Astrocyte (in vitro differentiated cells and primary cell): ENCODE results near the gene SESN2. TPM values are rescaled to one million over a fixed set of nuclear protein-coding genes. Genes with fewer than 3 reads are reported as not detected.

Experiments used
- DNase-seq: peaks from one replicate; pipeline ENCODE4 v3.0.0-alpha.2; 2010; ENCODE audit warnings: low read depth
- FAIRE-seq: peaks from 2 replicates; lab custom pipeline; 2011; peaks lifted over from hg19 to GRCh38; lab: Jason Lieb, UNC
- H2AFZ ChIP-seq: 2 replicates; pipeline ENCODE4 v1.6.0; 2012; ENCODE audit warnings: low read depth, low read length, inconsistent platforms
- H3K27ac ChIP-seq: 2 replicates; pipeline ENCODE4 v1.5.1; 2011; ENCODE audit warnings: low read depth, low read length, inconsistent platforms
- H3K27me3 ChIP-seq: 2 replicates; pipeline ENCODE4 v1.6.0; 2011; ENCODE audit warnings: low read length, inconsistent platforms; ENCODE audit not compliant: insufficient read depth
- H3K36me3 ChIP-seq: 2 replicates; pipeline ENCODE4 v1.5.1; 2011; ENCODE audit warnings: low read length, inconsistent platforms; ENCODE audit not compliant: insufficient read depth
- H3K4me1 ChIP-seq: 2 replicates; pipeline ENCODE4 v1.5.1; 2011; ENCODE audit warnings: low read length, inconsistent platforms; ENCODE audit not compliant: insufficient read depth
- H3K4me2 ChIP-seq: 2 replicates; pipeline ENCODE4 v1.6.0; 2012; ENCODE audit warnings: low read length, inconsistent platforms
- H3K4me3 ChIP-seq: 2 replicates; pipeline ENCODE4 v1.5.1; 2011; ENCODE audit warnings: low read depth, mild to moderate bottlenecking, low read length, inconsistent platforms; ENCODE audit not compliant: insufficient read depth
- H3K79me2 ChIP-seq: 2 replicates; pipeline ENCODE4 v1.6.0; 2012; ENCODE audit warnings: mild to moderate bottlenecking, low read length, inconsistent platforms; ENCODE audit not compliant: insufficient read depth
- H3K9ac ChIP-seq: 2 replicates; pipeline ENCODE4 v1.6.0; 2012; ENCODE audit warnings: mild to moderate bottlenecking, low read length, inconsistent platforms
- H3K9me3 ChIP-seq: 2 replicates; pipeline ENCODE4 v1.5.1; 2012; ENCODE audit warnings: low read depth, mild to moderate bottlenecking, low read length, inconsistent platforms; ENCODE audit not compliant: insufficient read depth
- H4K20me1 ChIP-seq: 2 replicates; pipeline ENCODE4 v1.6.0; 2012; ENCODE audit warnings: low read length, inconsistent platforms; ENCODE audit not compliant: insufficient read depth
- H3K27ac Mint-ChIP-seq: one replicate; pipeline ENCODE4 v1.8.0; 2021; ENCODE audit warnings: mild to moderate bottlenecking, mixed read lengths; ENCODE audit not compliant: unreplicated experiment
- H3K27me3 Mint-ChIP-seq: one replicate; pipeline ENCODE4 v1.8.0; 2021; ENCODE audit warnings: low read depth, mixed read lengths; ENCODE audit not compliant: unreplicated experiment
- H3K36me3 Mint-ChIP-seq: one replicate; pipeline ENCODE4 v1.8.0; 2021; ENCODE audit warnings: low read depth, mixed read lengths; ENCODE audit not compliant: unreplicated experiment
- H3K4me1 Mint-ChIP-seq: one replicate; pipeline ENCODE4 v1.8.0; 2021; ENCODE audit warnings: low read depth, mixed read lengths; ENCODE audit not compliant: unreplicated experiment
- H3K4me3 Mint-ChIP-seq: one replicate; pipeline ENCODE4 v1.8.0; 2021; ENCODE audit warnings: mild to moderate bottlenecking, moderate library complexity, mixed read lengths; ENCODE audit not compliant: unreplicated experiment
- H3K9me3 Mint-ChIP-seq: one replicate; pipeline ENCODE4 v1.8.0; 2021; ENCODE audit warnings: mild to moderate bottlenecking, mixed read lengths; ENCODE audit not compliant: unreplicated experiment
- CTCF ChIP-seq: IDR thresholded peaks from 2 replicates; pipeline ENCODE4 v1.5.1; 2011; ENCODE audit warnings: low read depth, mild to moderate bottlenecking, inconsistent platforms, low read length, moderate library complexity; ENCODE audit not compliant: insufficient read depth
- EZH2 ChIP-seq: IDR thresholded peaks from 2 replicates; pipeline ENCODE4 v1.6.1; 2012; ENCODE audit warnings: mild to moderate bottlenecking, low read length, inconsistent platforms; ENCODE audit not compliant: insufficient read depth
- total RNA-seq: library from RNA; stranded (reverse); gene quantifications from 2 replicates; pipeline ENCODE4 v1.2.1, GENCODE V29; 2021

Gene SESN2
- total RNA-seq, 1 donor from 2014 or later: 78.3 TPM

DNA sequence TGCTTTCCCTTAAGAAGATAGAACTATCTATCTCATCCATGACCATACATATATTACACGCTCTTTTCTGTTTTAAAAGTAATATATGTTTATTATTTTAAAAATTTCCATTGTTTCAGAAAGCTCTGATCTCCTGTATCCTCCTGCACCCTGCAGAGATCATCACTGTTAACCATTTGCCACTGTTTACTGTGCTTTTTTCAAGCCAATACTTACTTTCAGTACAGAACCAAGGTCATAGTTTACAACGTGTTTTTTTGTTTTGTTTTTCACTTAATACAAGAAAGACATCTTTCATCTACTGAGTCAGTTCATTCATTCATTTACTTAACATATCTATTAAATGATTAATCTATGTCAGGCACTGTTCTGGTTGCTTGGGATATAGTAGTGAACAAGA, 10.2 kb downstream of the SESN2 start:
- no peak overlapping the region for H3K4me3 ChIP-seq
- peaks cover 12% of the 10 kb centered on the region for H3K36me3 Mint-ChIP-seq
- H3K9ac ChIP-seq: no peak overlapping the region
- no peaks in the 10 kb centered on the region for H3K4me1 ChIP-seq
- H3K4me1 Mint-ChIP-seq: peaks cover 35% of the 10 kb centered on the region
- no peak overlapping the region for H3K27ac Mint-ChIP-seq
- no peak overlapping the region for H3K4me3 Mint-ChIP-seq
- H3K4me2 ChIP-seq: no peak overlapping the region
- TF ChIP-seq EZH2 (no peak), CTCF (no peak)
- H2AFZ ChIP-seq: no peak overlapping the region
- H3K9me3 Mint-ChIP-seq: no peaks in the 10 kb centered on the region
- H3K27me3 Mint-ChIP-seq: no peaks in the 10 kb centered on the region
- peaks cover 92% of the 10 kb centered on the region for H4K20me1 ChIP-seq
- peaks cover 12% of the 10 kb centered on the region for H3K36me3 ChIP-seq
- H3K79me2 ChIP-seq: peaks cover 50% of the 10 kb centered on the region
- H3K9me3 ChIP-seq: no peaks in the 10 kb centered on the region
- H3K27me3 ChIP-seq: no peaks in the 10 kb centered on the region
- FAIRE-seq (no peak), DNase-seq (no peak)
- no peak overlapping the region for H3K27ac ChIP-seq

GRCh38 chr1:28272215-28272852, 13.0 kb downstream of the SESN2 start:
- Histone ChIP-seq H3K27me3 (no peaks in the 10 kb centered on the region), H3K36me3 (peaks cover 16% of the 10 kb centered on the region), H3K4me2 (no peak overlapping the region), H3K79me2 (peaks cover 23% of the 10 kb centered on the region), H3K4me3 (no peak overlapping the region), H3K9me3 (no peaks in the 10 kb centered on the region), H4K20me1 (peaks cover 73% of the 10 kb centered on the region), H2AFZ (no peak overlapping the region), H3K9ac (no peak overlapping the region), H3K4me1 (no peaks in the 10 kb centered on the region), H3K27ac (no peak overlapping the region)
- no peaks in the 10 kb centered on the region for H3K9me3 Mint-ChIP-seq
- TF ChIP-seq EZH2 (no peak), CTCF (no peak)
- no peaks in the 10 kb centered on the region for H3K27me3 Mint-ChIP-seq
- no peak for FAIRE-seq
- H3K4me3 Mint-ChIP-seq: no peak overlapping the region
- H3K36me3 Mint-ChIP-seq: peaks cover 13% of the 10 kb centered on the region
- H3K4me1 Mint-ChIP-seq: peaks cover 23% of the 10 kb centered on the region
- DNase-seq: no peak
- H3K27ac Mint-ChIP-seq: no peak overlapping the region

GRCh38 chr1:28273216-28273860, 14.0 kb downstream of the SESN2 start:
- peaks cover 13% of the 10 kb centered on the region for H3K79me2 ChIP-seq
- no peak for TF ChIP-seq CTCF
- no peak for TF ChIP-seq EZH2
- no peaks in the 10 kb centered on the region for H3K9me3 ChIP-seq
- FAIRE-seq (no peak), DNase-seq (no peak)
- peaks cover 72% of the 10 kb centered on the region for H4K20me1 ChIP-seq
- no peak overlapping the region for H3K27ac ChIP-seq
- H3K4me1 ChIP-seq: no peaks in the 10 kb centered on the region
- H3K4me2 ChIP-seq: no peak overlapping the region
- no peak overlapping the region for H3K4me3 ChIP-seq
- Mint-ChIP-seq H3K27me3 (no peaks in the 10 kb centered on the region), H3K4me1 (peaks cover 14% of the 10 kb centered on the region), H3K9me3 (no peaks in the 10 kb centered on the region), H3K4me3 (no peak overlapping the region), H3K36me3 (peaks cover 19% of the 10 kb centered on the region), H3K27ac (peak overlapping the region; percentile 58)
- H3K9ac ChIP-seq: no peak overlapping the region
- no peak overlapping the region for H2AFZ ChIP-seq
- H3K27me3 ChIP-seq: no peaks in the 10 kb centered on the region
- peaks cover 23% of the 10 kb centered on the region for H3K36me3 ChIP-seq
